ENCODE results near the gene PCDHB6.
"Not testable (repeated sequence)": the region's sequence is repeated elsewhere in the genome, so short reads cannot be mapped to it uniquely, and the experiment has no call there.

Gene PCDHB6

DNA sequence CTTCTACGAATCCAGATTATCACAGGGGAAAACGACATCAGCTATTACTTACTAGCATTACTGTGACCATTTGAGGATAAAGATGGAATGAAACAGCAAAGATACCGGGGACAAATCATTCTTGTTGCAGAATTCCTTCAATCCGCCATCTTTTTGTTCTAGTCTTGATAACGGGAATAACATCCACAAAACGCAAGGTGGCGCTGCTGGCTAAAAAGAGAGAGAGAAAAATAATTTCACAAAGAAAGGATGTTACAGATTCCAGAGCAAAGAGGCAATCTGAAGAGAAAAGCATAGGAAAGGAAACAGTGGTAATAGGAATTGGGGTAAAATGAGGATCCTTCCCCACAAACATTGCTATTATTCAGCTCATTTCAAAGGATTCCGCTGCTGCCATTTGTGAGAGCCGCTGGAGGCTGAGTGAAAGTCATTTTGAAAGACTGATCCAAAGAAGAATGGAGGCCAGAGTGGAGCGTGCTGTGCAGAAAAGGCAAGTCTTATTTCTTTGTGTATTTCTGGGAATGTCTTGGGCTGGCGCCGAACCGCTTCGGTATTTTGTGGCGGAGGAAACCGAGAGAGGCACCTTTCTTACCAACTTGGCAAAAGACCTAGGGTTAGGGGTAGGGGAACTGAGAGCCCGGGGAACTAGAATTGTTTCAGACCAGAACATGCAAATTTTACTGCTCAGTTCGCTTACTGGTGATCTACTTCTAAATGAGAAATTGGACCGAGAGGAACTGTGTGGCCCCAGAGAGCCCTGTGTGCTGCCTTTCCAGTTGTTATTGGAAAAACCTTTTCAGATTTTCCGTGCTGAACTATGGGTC, 22.7 kb downstream of the PCDHB6 start, which contains the start of gene PCDHB7:
PCDHB7 (plus strand) TSS at position 264 of the 824 bp plus-strand sequence; CDS start at position 456, 192 bp downstream.
- DNase-seq, result no peak

DNA sequence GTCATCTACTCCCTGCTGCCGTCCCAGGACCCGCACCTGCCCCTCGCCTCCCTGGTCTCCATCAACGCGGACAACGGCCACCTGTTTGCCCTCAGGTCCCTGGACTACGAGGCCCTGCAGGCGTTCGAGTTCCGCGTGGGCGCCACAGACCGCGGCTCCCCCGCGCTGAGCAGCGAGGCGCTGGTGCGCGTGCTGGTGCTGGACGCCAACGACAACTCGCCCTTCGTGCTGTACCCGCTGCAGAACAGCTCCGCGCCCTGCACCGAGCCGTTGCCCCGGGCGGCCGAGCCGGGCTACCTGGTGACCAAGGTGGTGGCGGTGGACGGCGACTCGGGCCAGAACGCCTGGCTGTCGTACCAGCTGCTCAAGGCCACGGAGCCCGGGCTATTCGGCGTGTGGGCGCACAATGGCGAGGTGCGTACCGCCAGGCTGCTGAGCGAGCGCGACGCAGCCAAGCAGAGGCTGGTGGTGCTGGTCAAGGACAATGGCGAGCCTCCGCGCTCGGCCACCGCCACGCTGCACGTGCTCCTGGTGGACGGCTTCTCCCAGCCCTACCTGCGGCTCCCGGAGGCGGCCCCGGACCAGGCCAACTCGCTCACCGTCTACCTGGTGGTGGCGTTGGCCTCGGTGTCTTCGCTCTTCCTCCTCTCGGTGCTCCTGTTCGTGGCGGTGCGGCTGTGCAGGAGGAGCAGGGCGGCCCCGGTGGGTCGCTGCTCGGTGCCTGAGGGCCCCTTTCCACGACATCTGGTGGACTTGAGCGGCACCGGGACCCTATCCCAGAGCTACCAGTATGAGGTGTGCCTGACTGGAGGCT, 24.6 kb downstream of the PCDHB6 start:
- not testable (repeated sequence) for DNase-seq

DNA sequence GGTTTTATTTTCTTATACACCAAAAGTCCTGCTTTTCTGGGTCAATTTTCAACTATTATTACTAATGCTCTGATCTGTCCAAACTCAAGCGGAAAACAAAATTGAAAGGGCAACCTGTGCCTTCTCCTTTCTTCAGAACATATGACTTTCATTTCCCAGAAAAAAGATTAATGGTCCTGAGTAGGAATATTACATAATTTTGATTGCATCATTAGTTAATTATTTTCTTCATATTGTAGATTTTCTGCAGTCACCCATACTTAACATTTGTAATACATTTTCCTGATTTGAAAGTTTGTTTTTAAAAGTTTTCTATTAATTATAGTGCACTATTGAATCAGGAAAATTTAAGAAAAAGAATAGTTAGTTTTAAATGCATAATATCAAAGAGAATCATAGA, 26.1 kb downstream of the PCDHB6 start:
- no peak for DNase-seq

DNA sequence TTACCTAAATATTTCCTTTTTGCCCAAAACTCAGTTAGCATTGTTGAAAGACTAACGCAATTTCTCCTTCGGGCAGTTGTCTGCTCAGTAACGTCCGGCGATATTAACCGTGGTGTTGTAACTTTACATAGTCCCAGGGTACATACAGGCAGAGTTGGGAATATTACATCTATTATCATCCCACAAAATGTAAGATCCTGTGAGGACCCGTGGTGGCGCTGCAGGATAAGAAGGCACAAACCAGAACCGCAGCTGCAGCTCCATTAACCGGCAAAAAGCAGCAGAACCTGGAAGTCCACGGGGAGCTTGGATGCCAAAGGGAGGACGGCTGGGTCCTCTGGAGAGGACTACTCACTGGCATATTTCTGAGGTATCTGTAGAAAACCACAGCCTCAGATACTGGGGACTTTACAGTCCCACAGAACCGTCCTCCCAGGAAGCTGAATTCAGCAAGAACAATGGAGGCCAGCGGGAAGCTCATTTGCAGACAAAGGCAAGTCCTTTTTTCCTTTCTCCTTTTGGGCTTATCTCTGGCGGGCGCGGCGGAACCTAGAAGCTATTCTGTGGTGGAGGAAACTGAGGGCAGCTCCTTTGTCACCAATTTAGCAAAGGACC, 27.8 kb downstream of the PCDHB6 start, which contains the start of gene PCDHB8:
PCDHB8 (plus strand) TSS at position 214 of the 615 bp plus-strand sequence; CDS start at position 459, 245 bp downstream.
- not testable (repeated sequence) for DNase-seq

DNA sequence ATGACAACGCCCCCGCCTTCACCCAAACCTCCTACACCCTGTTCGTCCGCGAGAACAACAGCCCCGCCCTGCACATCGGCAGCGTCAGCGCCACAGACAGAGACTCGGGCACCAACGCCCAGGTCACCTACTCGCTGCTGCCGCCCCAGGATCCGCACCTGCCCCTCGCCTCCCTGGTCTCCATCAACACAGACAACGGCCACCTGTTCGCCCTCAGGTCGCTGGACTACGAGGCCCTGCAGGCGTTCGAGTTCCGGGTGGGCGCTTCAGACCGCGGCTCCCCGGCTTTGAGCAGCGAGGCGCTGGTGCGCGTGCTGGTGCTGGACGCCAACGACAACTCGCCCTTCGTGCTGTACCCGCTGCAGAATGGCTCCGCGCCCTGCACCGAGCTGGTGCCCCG, 29.5 kb downstream of the PCDHB6 start:
- not testable (repeated sequence) for DNase-seq

DNA sequence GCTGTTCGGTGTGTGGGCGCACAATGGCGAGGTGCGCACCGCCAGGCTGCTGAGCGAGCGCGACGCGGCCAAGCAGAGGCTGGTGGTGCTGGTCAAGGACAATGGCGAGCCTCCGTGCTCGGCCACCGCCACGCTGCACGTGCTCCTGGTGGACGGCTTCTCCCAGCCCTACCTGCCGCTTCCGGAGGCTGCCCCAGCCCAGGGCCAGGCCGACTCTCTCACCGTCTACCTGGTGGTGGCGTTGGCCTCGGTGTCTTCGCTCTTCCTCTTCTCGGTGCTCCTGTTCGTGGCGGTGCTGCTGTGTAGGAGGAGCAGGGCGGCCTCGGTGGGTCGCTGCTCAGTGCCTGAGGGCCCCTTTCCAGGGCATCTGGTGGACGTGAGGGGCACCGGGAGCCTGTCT, 30.0 kb downstream of the PCDHB6 start:
- DNase-seq, result not testable (repeated sequence)

DNA sequence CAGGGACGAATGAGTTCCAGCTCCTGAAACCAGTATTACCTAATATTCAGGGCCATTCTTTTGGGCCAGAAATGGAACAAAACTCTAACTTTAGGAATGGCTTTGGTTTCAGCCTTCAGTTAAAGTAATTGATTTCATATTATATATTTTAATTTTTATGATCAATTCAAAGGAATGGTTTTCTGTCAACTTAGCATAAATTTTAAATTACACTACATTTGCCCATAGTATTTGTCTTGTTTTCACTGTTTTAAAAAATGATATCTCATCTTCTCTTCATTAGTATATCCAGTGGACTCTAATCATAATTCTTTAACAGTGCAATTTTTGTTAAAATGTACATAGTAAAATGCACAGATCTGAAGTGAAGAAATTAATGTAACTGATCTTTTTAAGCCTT, 30.5 kb downstream of the PCDHB6 start:
- DNase-seq, result no peak

DNA sequence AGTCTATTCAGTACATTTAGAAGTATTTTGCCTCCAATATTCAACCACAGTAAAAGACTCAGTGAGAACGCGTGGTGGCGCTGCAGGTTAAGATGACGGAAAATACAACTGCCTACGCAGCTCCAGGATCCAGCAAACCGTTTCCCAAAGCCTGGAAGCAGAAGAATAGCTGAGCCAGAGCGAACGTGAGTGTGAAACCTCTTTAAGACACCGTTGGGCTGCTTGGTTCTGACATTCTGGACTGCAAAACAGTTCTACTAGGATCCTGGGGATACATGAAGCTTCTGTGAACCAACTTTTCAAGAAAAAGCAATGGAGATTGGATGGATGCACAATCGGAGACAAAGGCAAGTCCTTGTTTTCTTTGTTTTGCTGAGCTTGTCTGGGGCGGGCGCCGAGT, 32.4 kb downstream of the PCDHB6 start, which contains the start of gene PCDHB16:
PCDHB16 (plus strand) TSS at position 140 of the 400 bp plus-strand sequence; CDS start at position 313, 173 bp downstream.
- DNase-seq, result no peak

DNA sequence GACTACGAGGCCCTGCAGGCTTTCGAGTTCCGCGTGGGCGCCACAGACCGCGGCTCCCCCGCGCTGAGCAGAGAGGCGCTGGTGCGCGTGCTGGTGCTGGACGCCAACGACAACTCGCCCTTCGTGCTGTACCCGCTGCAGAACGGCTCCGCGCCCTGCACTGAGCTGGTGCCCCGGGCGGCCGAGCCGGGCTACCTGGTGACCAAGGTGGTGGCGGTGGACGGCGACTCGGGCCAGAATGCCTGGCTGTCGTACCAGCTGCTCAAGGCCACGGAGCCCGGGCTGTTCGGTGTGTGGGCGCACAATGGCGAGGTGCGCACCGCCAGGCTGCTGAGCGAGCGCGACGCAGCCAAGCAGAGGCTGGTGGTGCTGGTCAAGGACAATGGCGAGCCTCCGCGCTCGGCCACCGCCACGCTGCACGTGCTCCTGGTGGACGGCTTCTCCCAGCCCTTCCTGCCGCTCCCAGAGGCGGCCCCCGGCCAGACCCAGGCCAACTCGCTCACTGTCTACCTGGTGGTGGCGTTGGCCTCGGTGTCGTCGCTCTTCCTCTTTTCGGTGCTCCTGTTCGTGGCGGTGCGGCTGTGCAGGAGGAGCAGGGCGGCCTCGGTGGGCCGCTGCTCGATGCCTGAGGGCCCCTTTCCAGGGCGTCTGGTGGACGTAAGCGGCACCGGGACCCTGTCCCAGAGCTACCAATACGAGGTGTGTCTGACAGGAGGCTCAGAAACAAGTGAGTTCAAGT, 34.4 kb downstream of the PCDHB6 start:
- not testable (repeated sequence) for DNase-seq

DNA sequence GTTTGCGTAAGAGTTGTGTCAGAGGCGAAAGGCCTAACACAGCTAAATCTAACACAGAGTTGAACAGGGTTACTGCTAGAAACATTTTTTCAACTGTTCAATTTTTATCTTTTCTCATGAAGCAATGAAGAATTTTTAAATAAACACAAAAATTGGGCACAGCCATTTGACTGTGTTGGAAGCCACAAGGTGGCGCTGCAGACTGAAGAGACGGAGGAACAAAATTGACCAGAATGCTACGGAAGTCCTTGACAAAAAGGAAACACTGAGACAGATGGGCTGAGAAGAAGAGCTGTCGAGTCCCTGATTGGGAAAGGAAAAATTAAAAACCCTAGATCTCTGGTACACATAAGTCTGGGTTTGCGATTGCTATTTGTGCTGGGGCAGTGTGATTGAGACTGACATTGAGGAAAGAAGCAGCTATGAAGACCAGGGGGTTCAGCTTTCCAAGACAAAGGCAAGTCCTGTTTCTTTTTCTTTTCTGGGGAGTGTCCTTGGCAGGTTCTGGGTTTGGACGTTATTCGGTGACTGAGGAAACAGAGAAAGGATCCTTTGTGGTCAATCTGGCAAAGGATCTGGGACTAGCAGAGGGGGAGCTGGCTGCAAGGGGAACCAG, 37.1 kb downstream of the PCDHB6 start, which contains the start of gene PCDHB9:
PCDHB9 (plus strand) TSS at position 265 of the 616 bp plus-strand sequence; CDS start at position 423, 158 bp downstream.
- peak; percentile 6 to 22 for DNase-seq

DNA sequence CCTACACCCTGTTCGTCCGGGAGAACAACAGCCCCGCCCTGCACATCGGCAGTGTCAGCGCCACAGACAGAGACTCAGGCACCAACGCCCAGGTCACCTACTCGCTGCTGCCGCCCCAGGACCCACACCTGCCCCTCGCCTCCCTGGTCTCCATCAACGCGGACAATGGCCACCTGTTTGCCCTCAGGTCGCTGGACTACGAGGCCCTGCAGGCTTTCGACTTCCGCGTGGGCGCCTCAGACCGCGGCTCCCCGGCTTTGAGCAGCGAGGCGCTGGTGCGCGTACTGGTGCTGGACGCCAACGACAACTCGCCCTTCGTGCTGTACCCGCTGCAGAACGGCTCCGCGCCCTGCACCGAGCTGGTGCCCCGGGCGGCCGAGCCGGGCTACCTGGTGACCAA, 38.8 kb downstream of the PCDHB6 start:
- not testable (repeated sequence) for DNase-seq

DNA sequence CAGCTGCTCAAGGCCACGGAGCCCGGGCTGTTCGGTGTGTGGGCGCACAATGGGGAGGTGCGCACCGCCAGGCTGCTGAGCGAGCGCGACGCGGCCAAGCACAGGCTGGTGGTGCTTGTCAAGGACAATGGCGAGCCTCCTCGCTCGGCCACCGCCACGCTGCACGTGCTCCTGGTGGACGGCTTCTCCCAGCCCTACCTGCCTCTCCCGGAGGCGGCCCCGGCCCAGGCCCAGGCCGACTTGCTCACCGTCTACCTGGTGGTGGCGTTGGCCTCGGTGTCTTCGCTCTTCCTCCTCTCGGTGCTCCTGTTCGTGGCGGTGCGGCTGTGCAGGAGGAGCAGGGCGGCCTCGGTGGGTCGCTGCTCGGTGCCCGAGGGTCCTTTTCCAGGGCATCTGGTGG, 39.3 kb downstream of the PCDHB6 start:
- DNase-seq, result not testable (repeated sequence)

DNA sequence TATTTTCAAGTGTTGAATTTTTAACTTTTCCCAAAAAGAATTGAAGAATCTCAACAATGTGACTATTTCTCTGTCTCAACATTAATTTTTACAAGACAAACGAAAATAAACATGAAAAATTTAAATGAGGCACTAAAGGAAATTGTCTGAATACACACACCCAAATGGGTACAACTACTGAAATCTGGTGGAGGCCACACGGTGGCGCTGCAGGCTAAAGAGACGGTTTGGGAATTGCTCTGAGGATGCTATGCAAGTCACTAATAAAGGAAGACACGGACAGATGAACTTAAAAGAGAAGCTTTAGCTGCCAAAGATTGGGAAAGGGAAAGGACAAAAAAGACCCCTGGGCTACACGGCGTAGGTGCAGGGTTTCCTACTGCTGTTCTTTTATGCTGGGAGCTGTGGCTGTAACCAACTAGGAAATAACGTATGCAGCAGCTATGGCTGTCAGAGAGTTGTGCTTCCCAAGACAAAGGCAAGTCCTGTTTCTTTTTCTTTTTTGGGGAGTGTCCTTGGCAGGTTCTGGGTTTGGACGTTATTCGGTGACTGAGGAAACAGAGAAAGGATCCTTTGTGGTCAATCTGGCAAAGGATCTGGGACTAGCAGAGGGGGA, 42.4 kb downstream of the PCDHB6 start, which contains the start of gene PCDHB10:
PCDHB10 (plus strand) TSS at position 244 of the 616 bp plus-strand sequence; CDS start at position 444, 200 bp downstream.
- DNase-seq, result peak; percentile 8 to 16

DNA sequence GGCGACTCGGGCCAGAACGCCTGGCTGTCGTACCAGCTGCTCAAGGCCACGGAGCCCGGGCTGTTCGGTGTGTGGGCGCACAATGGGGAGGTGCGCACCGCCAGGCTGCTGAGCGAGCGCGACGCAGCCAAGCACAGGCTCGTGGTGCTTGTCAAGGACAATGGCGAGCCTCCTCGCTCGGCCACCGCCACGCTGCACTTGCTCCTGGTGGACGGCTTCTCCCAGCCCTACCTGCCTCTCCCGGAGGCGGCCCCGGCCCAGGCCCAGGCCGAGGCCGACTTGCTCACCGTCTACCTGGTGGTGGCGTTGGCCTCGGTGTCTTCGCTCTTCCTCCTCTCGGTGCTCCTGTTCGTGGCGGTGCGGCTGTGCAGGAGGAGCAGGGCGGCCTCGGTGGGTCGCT, 44.5 kb downstream of the PCDHB6 start:
- not testable (repeated sequence) for DNase-seq

DNA sequence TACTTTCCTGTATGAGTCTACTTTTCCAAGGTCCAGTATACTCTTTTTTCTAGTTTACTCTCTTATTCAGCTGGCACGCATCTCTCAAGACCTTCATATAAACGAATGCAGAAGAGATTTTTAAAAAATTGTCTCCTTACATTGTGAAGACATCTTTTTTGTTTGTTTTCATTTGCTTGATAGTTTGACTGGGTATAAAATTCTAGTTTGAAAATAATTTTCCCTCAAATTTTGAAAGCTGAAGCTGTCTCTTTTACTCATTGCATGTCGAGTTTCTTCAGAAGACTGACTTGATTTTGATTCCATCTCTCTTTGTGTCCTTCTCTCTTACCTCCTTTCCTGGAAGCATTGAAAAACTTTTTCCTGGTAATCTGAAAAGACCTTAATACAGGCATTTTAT, 46.5 kb downstream of the PCDHB6 start:
- no peak for DNase-seq

DNA sequence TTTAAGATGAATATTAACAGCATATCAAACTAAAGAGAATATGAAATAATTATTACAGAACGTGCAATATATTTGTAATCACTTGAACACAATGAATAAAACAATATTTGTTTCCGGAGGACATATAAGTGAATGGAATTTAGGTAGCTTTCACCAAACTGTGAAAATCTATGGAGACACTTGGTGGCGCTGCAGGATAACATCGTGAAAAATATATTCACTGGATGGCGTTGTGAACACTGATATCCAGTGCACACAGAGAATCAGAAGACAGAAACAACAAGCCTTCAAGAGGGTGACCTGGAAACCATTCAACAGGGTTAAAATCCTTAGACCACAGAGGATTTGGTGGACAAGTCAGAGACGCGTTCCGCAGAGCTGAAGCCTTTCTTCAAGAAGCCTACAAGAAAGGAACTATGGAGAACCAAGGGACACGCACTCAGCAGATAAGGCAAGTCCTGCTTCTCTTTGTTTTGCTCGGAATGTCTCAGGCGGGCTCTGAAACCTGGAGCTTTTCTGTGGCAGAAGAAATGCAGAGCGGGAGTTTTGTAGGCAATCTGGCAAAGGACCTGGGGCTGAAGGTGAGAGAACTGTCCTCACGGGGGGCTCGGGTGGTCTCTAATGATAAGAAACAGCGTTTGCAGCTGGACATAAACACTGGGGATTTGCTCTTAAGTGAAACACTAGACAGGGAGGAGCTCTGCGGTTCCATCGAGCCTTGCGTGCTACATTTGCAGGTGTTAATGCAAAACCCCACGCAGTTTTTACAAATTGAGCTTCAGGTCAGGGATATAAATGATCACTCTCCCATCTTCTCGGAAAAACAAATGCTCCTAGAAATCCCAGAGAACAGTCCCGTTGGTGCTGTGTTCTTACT, 49.7 kb downstream of the PCDHB6 start, which contains the start of gene PCDHB11:
PCDHB11 (plus strand) TSS at position 269 of the 877 bp plus-strand sequence; CDS start at position 417, 148 bp downstream.
- DNase-seq, result peak; percentile 38 to 78

DNA sequence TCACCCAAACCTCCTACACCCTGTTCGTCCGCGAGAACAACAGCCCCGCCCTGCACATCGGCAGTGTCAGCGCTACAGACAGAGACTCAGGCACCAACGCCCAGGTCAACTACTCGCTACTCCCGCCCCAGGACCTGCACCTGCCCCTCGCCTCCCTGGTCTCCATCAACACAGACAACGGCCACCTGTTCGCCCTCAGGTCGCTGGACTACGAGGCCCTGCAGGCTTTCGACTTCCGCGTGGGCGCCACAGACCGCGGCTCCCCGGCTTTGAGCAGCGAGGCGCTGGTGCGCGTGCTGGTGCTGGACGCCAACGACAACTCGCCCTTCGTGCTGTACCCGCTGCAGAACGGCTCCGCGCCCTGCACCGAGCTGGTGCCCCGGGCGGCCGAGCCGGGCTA, 51.3 kb downstream of the PCDHB6 start:
- not testable (repeated sequence) for DNase-seq

DNA sequence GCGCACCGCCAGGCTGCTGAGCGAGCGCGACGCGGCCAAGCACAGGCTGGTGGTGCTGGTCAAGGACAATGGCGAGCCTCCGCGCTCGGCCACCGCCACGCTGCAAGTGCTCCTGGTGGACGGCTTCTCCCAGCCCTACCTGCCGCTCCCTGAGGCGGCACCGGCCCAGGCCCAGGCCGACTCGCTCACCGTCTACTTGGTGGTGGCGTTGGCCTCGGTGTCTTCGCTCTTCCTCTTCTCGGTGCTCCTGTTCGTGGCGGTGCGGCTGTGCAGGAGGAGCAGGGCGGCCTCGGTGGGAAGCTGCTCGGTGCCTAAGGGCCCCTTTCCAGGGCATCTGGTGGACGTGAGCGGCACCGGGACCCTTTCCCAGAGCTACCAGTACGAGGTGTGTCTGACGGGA, 51.8 kb downstream of the PCDHB6 start:
- not testable (repeated sequence) for DNase-seq

Measured in NCI-H187 (cell line).